ENCODE measurements around the gene RANGRF. TPM values are rescaled to one million over a fixed set of nuclear protein-coding genes. Genes with fewer than 3 reads are reported as not detected.

RANGRF gene
- total and polyA plus RNA-seq, 4 donors: 15.5 to 60.1 (median 35.4) TPM

DNA sequence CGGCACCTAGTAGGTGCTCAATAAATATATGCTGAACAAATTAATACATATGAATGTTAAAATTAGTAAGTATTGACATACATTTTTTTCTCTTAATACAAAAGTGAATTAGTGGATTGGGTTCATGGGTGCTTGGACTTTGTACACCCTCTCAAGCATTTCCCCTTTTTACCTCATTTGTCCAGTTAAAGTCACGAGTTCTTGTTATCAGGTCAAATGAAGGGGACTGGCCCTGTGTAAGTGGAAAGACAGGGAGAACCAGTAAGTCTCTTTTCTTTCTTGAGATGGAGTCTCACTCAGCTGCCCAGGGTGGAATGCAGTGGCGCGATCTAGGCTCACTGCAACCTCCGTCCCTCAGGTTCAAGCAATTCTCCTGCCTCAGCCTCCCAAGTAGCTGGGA is 13.7 kb upstream of the RANGRF start:
- DNase-seq: peak in 1 of 3 donors; percentile 23
- H3K9ac ChIP-seq (ENCODE audit: insufficient read depth in 1 of 2, low read length in 2 of 2): no peak overlapping the region
- H3K9me3 ChIP-seq (ENCODE audit: control insufficient read depth in 4 of 4, insufficient read depth in 3 of 4, low read length in 3 of 4): no peaks in the 10 kb centered on the region
- 71 to 83% methylated on average over 5 of the region's 5 CpGs for WGBS, 2 donors
- H3K36me3 ChIP-seq (ENCODE audit: control insufficient read depth in 4 of 4, insufficient read depth in 4 of 4, low read length in 4 of 4): no peaks in the 10 kb centered on the region
- no peaks in the 10 kb centered on the region for H3K27me3 ChIP-seq (ENCODE audit: control insufficient read depth in 3 of 3, insufficient read depth in 3 of 3, low read length in 2 of 3)
- H3K4me1 ChIP-seq (ENCODE audit: control insufficient read depth in 5 of 5, insufficient read depth in 5 of 5, low read length in 5 of 5): peaks cover 0 to 6% (median 0%) of the 10 kb centered on the region in 5 donors
- no peak for ATAC-seq (ENCODE audit: insufficient read depth, low FRiP score)
- H3K27ac ChIP-seq (ENCODE audit: low read depth in 1 of 2, low read length in 1 of 2): no peak overlapping the region
- no peak overlapping the region for H3K4me3 ChIP-seq
- TF ChIP-seq, protein P1, sequence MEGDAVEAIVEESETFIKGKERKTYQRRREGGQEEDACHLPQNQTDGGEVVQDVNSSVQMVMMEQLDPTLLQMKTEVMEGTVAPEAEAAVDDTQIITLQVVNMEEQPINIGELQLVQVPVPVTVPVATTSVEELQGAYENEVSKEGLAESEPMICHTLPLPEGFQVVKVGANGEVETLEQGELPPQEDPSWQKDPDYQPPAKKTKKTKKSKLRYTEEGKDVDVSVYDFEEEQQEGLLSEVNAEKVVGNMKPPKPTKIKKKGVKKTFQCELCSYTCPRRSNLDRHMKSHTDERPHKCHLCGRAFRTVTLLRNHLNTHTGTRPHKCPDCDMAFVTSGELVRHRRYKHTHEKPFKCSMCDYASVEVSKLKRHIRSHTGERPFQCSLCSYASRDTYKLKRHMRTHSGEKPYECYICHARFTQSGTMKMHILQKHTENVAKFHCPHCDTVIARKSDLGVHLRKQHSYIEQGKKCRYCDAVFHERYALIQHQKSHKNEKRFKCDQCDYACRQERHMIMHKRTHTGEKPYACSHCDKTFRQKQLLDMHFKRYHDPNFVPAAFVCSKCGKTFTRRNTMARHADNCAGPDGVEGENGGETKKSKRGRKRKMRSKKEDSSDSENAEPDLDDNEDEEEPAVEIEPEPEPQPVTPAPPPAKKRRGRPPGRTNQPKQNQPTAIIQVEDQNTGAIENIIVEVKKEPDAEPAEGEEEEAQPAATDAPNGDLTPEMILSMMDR (IDR thresholded peaks at IDR 0.05; ENCODE audit: control extremely low read depth, extremely low read depth): no peak

DNA sequence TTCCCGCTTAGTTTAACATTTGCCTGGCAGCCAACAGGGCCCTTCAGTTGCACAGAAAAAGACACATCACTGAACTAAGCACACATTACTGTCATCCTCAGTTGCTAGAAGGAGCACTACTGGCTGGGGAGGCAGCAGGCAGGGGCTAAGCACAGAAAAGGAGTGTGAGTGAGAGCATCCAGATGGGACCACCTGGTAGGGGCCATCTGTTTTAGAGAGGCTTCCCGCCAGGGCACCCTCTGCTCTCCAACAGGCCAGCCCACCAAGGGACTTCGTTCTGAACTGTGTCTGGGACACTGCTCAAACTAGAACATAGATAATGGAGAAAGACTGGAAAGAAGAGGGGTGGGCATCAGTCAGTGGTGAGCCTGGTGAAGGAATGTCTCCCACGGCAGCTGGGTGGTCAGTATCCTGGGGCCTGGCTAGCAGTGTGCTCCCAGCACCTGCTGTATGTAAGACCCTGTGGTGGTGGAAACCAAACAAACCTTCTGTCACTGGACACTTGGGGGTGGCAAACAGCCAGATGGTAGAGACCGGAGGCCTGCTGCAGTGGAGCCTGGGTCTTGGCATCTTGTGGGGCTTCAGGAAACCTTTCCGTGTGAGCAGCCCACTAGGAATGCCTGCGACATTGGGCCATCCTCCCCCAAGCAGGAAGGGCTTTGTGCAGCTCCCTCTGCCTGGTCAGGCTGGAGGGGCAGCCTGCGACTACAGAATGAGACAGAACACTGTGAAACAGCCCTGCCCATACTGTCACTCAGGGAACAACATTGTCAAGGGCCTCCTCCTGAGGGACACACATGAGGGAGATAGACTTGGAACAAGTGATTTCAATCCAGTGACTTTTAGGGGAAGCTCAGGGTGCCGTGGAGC is 12.8 kb upstream of the RANGRF start:
- no peak overlapping the region for H3K4me3 ChIP-seq
- no peaks in the 10 kb centered on the region for H3K27me3 ChIP-seq (ENCODE audit: control insufficient read depth in 3 of 3, insufficient read depth in 3 of 3, low read length in 2 of 3)
- no peaks in the 10 kb centered on the region for H3K9me3 ChIP-seq (ENCODE audit: control insufficient read depth in 4 of 4, insufficient read depth in 3 of 4, low read length in 3 of 4)
- no peak overlapping the region for H3K27ac ChIP-seq (ENCODE audit: low read depth in 1 of 2, low read length in 1 of 2)
- no peak overlapping the region for H3K9ac ChIP-seq (ENCODE audit: insufficient read depth in 1 of 2, low read length in 2 of 2)
- ATAC-seq (ENCODE audit: insufficient read depth, low FRiP score) (no peak), DNase-seq (peak in 2 of 3 donors; percentile 10 to 18)
- WGBS, 2 donors: 75 to 81% methylated on average over 9 of the region's 9 CpGs
- H3K4me1 ChIP-seq (ENCODE audit: control insufficient read depth in 5 of 5, insufficient read depth in 5 of 5, low read length in 5 of 5): peaks cover 0 to 6% (median 0%) of the 10 kb centered on the region in 5 donors
- TF ChIP-seq, protein P1 (IDR thresholded peaks at IDR 0.05; ENCODE audit: control extremely low read depth, extremely low read depth): no peak
- no peaks in the 10 kb centered on the region for H3K36me3 ChIP-seq (ENCODE audit: control insufficient read depth in 4 of 4, insufficient read depth in 4 of 4, low read length in 4 of 4)

- H3K27ac ChIP-seq (ENCODE audit: low read depth in 1 of 2, low read length in 1 of 2): no peak overlapping the region
- DNase-seq (no peak), ATAC-seq (ENCODE audit: insufficient read depth, low FRiP score) (no peak)
- 68 to 81% methylated on average over 7 of the region's 7 CpGs for WGBS, 2 donors
- H3K27me3 ChIP-seq (ENCODE audit: control insufficient read depth in 3 of 3, insufficient read depth in 3 of 3, low read length in 2 of 3): no peaks in the 10 kb centered on the region
- TF ChIP-seq, protein P1 (IDR thresholded peaks at IDR 0.05; ENCODE audit: control extremely low read depth, extremely low read depth): no peak
- H3K9ac ChIP-seq (ENCODE audit: insufficient read depth in 1 of 2, low read length in 2 of 2): no peak overlapping the region
- H3K9me3 ChIP-seq (ENCODE audit: control insufficient read depth in 4 of 4, insufficient read depth in 3 of 4, low read length in 3 of 4): no peaks in the 10 kb centered on the region
- H3K4me3 ChIP-seq: no peak overlapping the region
- peaks cover 0 to 6% (median 0%) of the 10 kb centered on the region in 5 donors for H3K4me1 ChIP-seq (ENCODE audit: control insufficient read depth in 5 of 5, insufficient read depth in 5 of 5, low read length in 5 of 5)
- no peaks in the 10 kb centered on the region for H3K36me3 ChIP-seq (ENCODE audit: control insufficient read depth in 4 of 4, insufficient read depth in 4 of 4, low read length in 4 of 4)
These were observed 11.2 kb upstream of the RANGRF start for GRCh38 chr17:8277317-8277716.

Measured in lung (tissue), 12 donors.